Right lobe of liver (tissue), 6 donors: ENCODE measurements around the gene PHLDA2. TPM values are rescaled to one million over a fixed set of nuclear protein-coding genes. Genes with fewer than 3 reads are reported as not detected.

ENCODE experiments used
- ATAC-seq, 4 donors: fragments of 200-7000 bp; cut with Tn5 transposase; one replicate each; pipeline ENCODE4 v1.9.1; 2020; ENCODE audit warnings: mild to moderate bottlenecking in 4 of 4, moderate library complexity in 4 of 4
- DNase-seq, 3 donors: peaks; one replicate each; pipeline ENCODE4 v3.0.0-alpha.2; 2020
- H3K27ac ChIP-seq, 3 donors: fragments of 200-600 bp; one replicate each; pipeline ENCODE4 v1.8.0; 2022
- H3K27me3 ChIP-seq, 2 donors: fragments of 200-600 bp; one replicate each; pipeline ENCODE4 v1.8.0; 2022
- H3K36me3 ChIP-seq, 4 donors: fragments of 200-600 bp; sonication (generic) in 1 of 4; one replicate each; pipeline versions ENCODE4 v1.5.1 to v1.8.0; 2017 to 2022; ENCODE audit warnings: control low read depth in 1 of 4
- H3K4me1 ChIP-seq, 4 donors: fragments of 200-600 bp; sonication (generic) in 1 of 4; one replicate each; pipeline versions ENCODE4 v1.5.1 to v1.8.0; 2017 to 2022; ENCODE audit warnings: control low read depth in 1 of 4
- H3K4me3 ChIP-seq, 3 donors: fragments of 200-600 bp; one replicate each; pipeline ENCODE4 v1.8.0; 2022
- H3K9me3 ChIP-seq, 4 donors: fragments of 200-600 bp; sonication (generic) in 1 of 4; one replicate each; pipeline versions ENCODE4 v1.5.1 to v1.8.0; 2017 to 2022; ENCODE audit warnings: control low read depth in 1 of 4
- POLR2A ChIP-seq: fragments of 450-650 bp; IDR thresholded peaks from one replicate; pipeline ENCODE4 v1.6.1; 2017; ENCODE audit warnings: antibody characterized with exemption, mild to moderate bottlenecking
- WGBS: methylation state at CpG from one replicate; pipeline ENCODE4 v1.1.6; 2018; ENCODE audit warnings: low coverage, low lambda C conversion rate; ENCODE audit not compliant: insufficient coverage; ENCODE audit errors: missing lambda C conversion rate; 5-methylcytosine and 5-hydroxymethylcytosine counted together
- intact Hi-C, 2 donors: fragments of 100-400 bp; cut with DNase I; formaldehyde crosslinking; loops; one replicate each; pipeline versions ENCODE4 v1.11.2 to v1.14.1; 2022
- total RNA-seq, 6 experiments: library from RNA; depleted of rRNA in 2 of 6; stranded (reverse); fragments of >200 nt in 2 of 6; fragmentation: NEBNext Ultra II Directional in 3 of 6; extraction: Animal tissue kit (Norgen Biotek cat#: 25700) in 3 of 6; gene quantifications; one replicate each; pipeline versions ENCODE4 v1.1.0 to v1.2.4, GENCODE V29; 2016 to 2023
- TF ChIP-seq, protein P1 (sequence below), 4 donors: fragments of 200-600 bp in 3 of 4; fragments of 450-650 bp in 1 of 4; IDR thresholded peaks; one replicate each; pipeline versions ENCODE4 v1.5.1 to v1.8.0; 2016 to 2022; ENCODE audit warnings: antibody characterized with exemption in 4 of 4, mild to moderate bottlenecking in 2 of 4
- donor health status: DM: no; HTN: yes; CAD: no.
- donor health status: DM: no; HTN: no; CAD: no.
- donor health status: DM: no; HTN: no; CAD: no.
- donor health status: DM: no; HTN: yes; CAD: no.
- donor health status: DM: no; HTN: yes; CAD: no.

Gene PHLDA2
- total RNA-seq, 6 experiments from 2014 or later, result 0.51 to 12.7 (median 5.9) TPM; not detected in 1

DNA sequence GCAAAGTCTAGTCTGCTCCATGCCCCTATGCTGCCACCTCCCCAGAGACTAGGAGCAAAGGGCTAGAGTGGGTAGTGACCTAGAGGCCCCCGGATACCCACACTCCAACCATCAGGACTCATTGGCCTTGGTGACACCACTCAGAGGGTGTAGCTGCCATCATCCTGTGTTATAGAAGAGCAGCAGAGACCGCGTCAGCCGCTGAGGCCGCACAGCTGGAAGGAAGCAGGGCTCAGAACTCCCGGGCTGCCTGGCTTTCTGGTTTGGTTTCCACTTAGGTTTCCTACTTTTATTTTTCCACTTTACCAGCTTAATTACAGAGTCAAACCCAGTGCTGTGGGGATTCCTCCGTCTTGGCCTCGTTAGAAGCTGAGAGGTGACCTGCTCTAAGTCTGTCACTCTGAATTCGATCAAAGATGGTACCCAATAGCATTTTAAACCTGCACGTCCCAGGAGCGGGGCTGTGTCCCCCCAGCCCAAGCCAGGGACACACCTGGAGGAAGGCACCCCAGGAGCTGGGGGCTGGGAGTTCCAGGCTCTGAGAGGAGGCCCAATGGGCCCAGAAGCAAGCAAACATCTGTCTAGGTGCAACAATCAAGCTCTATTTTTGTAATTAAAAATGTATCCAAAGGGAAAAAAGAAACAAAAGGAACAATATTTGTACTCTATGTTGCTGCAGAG lies 41.6 kb downstream of the PHLDA2 start:
- no peaks in the 10 kb centered on the region for H3K27me3 ChIP-seq
- no peak for TF ChIP-seq POLR2A
- TF ChIP-seq, protein P1, sequence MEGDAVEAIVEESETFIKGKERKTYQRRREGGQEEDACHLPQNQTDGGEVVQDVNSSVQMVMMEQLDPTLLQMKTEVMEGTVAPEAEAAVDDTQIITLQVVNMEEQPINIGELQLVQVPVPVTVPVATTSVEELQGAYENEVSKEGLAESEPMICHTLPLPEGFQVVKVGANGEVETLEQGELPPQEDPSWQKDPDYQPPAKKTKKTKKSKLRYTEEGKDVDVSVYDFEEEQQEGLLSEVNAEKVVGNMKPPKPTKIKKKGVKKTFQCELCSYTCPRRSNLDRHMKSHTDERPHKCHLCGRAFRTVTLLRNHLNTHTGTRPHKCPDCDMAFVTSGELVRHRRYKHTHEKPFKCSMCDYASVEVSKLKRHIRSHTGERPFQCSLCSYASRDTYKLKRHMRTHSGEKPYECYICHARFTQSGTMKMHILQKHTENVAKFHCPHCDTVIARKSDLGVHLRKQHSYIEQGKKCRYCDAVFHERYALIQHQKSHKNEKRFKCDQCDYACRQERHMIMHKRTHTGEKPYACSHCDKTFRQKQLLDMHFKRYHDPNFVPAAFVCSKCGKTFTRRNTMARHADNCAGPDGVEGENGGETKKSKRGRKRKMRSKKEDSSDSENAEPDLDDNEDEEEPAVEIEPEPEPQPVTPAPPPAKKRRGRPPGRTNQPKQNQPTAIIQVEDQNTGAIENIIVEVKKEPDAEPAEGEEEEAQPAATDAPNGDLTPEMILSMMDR (IDR thresholded peaks at IDR 0.05), result no peak
- intact Hi-C loops, result loop anchor here (2.0 to 5.0 kb wide), 2 partner anchors 355 kb away; no protein-coding TSS in a partner anchor
- H3K27ac ChIP-seq, result no peak overlapping the region
- H3K4me1 ChIP-seq, result peaks cover 0 to 23% (median 8%) of the 10 kb centered on the region in 4 donors
- H3K9me3 ChIP-seq, result no peaks in the 10 kb centered on the region
- ATAC-seq, result no peak
- no peak for DNase-seq
- 71% methylated on average over 6 of the region's 11 CpGs for WGBS
- no peaks in the 10 kb centered on the region for H3K36me3 ChIP-seq
- no peak overlapping the region for H3K4me3 ChIP-seq

DNA sequence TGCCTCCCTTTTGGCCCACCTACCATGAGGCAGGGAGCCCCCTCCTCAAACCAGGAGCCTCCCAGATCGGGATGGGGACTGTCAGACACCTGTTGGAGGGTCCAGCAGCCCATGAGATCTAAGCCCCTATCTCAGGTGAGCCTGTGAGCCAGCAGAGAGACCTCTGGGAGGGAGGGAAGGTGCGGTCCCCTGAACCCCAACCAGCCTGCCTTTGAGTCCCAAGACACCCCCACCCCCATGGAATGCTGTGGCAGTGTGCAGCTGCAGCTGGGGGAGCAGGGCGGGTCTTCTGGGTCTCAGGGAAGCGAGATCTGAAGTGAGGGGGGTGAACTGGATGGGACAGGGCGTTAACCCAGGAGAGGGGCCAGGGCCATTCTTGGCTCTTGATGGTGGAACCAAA lies 42.3 kb downstream of the PHLDA2 start:
- no peaks in the 10 kb centered on the region for H3K36me3 ChIP-seq
- H3K4me3 ChIP-seq, result no peak overlapping the region
- no peaks in the 10 kb centered on the region for H3K27me3 ChIP-seq
- TF ChIP-seq POLR2A, result no peak
- TF ChIP-seq, protein P1 (IDR thresholded peaks at IDR 0.05), result no peak
- no peak overlapping the region for H3K27ac ChIP-seq
- WGBS, result 100% methylated on average over 2 of the region's 5 CpGs
- H3K9me3 ChIP-seq, result no peaks in the 10 kb centered on the region
- intact Hi-C loops, result loop anchor here in 1 of 2 donors (5.0 kb wide), 1 partner anchor 355 kb away; no protein-coding TSS in a partner anchor
- H3K4me1 ChIP-seq, result peaks cover 0 to 15% (median 4%) of the 10 kb centered on the region in 4 donors
- DNase-seq (no peak), ATAC-seq (no peak)

DNA sequence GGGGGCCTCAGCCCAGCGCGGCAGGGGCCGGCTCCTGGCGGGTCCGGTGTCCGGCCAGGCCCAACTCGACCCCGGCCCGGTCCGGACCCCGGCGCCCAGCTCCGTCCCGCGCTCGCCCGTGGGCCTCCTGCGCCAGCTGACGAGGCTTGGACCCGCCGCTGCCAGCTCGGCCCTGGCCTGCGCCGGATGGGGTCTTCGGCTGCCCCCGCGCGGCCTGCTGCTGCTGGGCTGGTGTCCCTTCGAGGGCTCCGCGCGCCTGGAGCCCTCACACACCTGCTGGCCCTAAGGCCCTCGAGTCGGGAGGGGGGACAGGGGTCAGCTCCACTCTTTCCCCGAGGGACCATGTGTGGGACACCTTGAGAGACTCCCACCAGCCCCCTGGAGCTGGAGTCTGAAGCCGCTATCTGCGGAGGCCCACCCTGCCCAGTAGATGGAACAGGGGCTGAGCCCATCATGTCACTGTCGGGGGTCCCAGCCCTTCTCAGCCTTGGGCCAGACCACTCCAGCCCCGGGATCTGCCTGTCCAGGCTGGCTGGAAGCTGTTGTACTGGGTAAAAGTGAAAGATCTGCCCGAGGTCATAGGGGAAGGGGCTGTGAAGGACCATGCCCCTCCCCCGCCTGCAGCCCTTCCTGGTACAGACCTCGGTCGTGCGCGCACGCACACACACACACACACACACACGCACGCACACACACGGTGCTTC lies 42.9 kb downstream of the PHLDA2 start:
- H3K4me1 ChIP-seq, result peaks cover 0 to 9% (median under 1%) of the 10 kb centered on the region in 4 donors
- peak overlapping the region; percentile 14 to 57 (median 32) for H3K4me3 ChIP-seq
- ATAC-seq (no peak), DNase-seq (peak in 1 of 3 donors; percentile 48)
- no peaks in the 10 kb centered on the region for H3K27me3 ChIP-seq
- no peak for TF ChIP-seq POLR2A
- TF ChIP-seq, protein P1 (IDR thresholded peaks at IDR 0.05), result no peak
- intact Hi-C loops, result loop anchor here in 1 of 2 donors (5.0 kb wide), 1 partner anchor 354 kb away; no protein-coding TSS in a partner anchor
- WGBS, result 25% methylated on average over 7 of the region's 49 CpGs
- H3K36me3 ChIP-seq, result no peaks in the 10 kb centered on the region
- H3K9me3 ChIP-seq, result no peaks in the 10 kb centered on the region
- peak overlapping the region in 1 of 3 donors; percentile 29 for H3K27ac ChIP-seq

DNA sequence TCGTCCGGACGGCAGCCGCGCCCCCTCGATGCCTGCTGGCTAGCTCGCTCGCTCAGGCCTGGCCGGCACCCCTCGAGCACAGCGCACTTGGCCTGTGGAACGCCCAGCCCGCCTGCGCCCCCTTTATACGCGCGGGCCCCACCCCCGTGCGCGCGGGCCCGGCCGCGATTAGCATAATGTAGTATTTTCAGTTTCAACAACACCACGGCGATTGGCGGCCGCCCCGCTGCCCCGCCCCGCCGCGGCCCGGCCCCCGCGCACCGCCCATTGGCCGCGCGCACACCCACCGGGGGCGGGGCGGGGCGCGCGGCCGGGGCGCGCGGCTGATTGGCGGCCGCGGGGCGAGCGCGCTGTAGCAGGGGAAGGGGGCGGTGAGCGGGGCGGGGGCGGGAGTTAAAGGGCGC lies 43.5 kb downstream of the PHLDA2 start, which contains the start of gene CDKN1C:
CDKN1C (minus strand) TSS at position 98 of the 404 bp plus-strand sequence. CDS start 319 bp downstream, outside the sequence.
- H3K4me3 ChIP-seq, result peak within 1 kb of the TSS; percentile 51 to 59 (median 57)
- ATAC-seq (peak; percentile 75 to 86 (median 80)), DNase-seq (peak; percentile 85 to 90 (median 90))
- no CpG with 5 or more reads among the region's 61 CpGs for WGBS
- peaks cover 0 to 3% (median 0%) of the 10 kb centered on the region in 4 donors for H3K4me1 ChIP-seq
- no peaks in the 10 kb centered on the region for H3K27me3 ChIP-seq
- TF ChIP-seq, protein P1 (IDR thresholded peaks at IDR 0.05), result no peak
- peak; percentile 78 for TF ChIP-seq POLR2A
- H3K27ac ChIP-seq, result peak within 1 kb of the TSS; percentile 31 to 48 (median 41)
- intact Hi-C loops, result loop anchor here in 1 of 2 donors (5.0 kb wide), 1 partner anchor 353 kb away; no protein-coding TSS in a partner anchor
- no peaks in the 10 kb centered on the region for H3K9me3 ChIP-seq
- H3K36me3 ChIP-seq, result no peaks in the 10 kb centered on the region
